Endometrial microvascular endothelial cells (primary cell): ENCODE data around the gene LRRC74B. TPM values are rescaled to one million over a fixed set of nuclear protein-coding genes. Genes with fewer than 3 reads are reported as not detected.
"Not testable (repeated sequence)": the region's sequence is repeated elsewhere in the genome, so short reads cannot be mapped to it uniquely, and the experiment has no call there.

Source experiments
- in situ Hi-C: cut with HindIII; loops from 2 replicates; pipeline ENCODE4 v1.10.0; 2017; ENCODE audit warnings: low sequenced_read_pairs, low pct_unique_long_range_greater_than_20kb; ENCODE audit errors: inconsistent ontology term
- total RNA-seq: library from RNA; depleted of rRNA; stranded (reverse); fragments of >200 nt; gene quantifications from one replicate; pipeline ENCODE4 v1.2.3, GENCODE V29; 2015; ENCODE audit errors: inconsistent ontology term

Gene LRRC74B
- total RNA-seq, 1 donor from 2014 or later: not detected

- in situ Hi-C loops: no loop called here
Measured at GRCh38 chr22:21068681-21069276, 23.0 kb downstream of the LRRC74B start.

GRCh38 chr22:21069375-21069774 lies 23.6 kb downstream of the LRRC74B start:
- in situ Hi-C loops: no loop called here

GRCh38 chr22:21070690-21071615 lies 25.2 kb downstream of the LRRC74B start:
- in situ Hi-C loops: no loop called here

- in situ Hi-C loops: not testable (repeated sequence)
Measured at GRCh38 chr22:21071796-21072195, 26.1 kb downstream of the LRRC74B start.

GRCh38 chr22:21073023-21073422 lies 27.3 kb downstream of the LRRC74B start:
- in situ Hi-C loops: no loop called here

GRCh38 chr22:21073482-21073881 lies 27.7 kb downstream of the LRRC74B start:
- in situ Hi-C loops: no loop called here

- in situ Hi-C loops: no loop called here
Measured at GRCh38 chr22:21074102-21074715, 28.5 kb downstream of the LRRC74B start.

GRCh38 chr22:21075516-21076138 lies 29.9 kb downstream of the LRRC74B start:
- in situ Hi-C loops: no loop called here

- in situ Hi-C loops: no loop called here
Measured at GRCh38 chr22:21076912-21077625, 31.3 kb downstream of the LRRC74B start.

- in situ Hi-C loops: no loop called here
Measured at GRCh38 chr22:21077884-21078508, 32.2 kb downstream of the LRRC74B start.

GRCh38 chr22:21078916-21079315 lies 33.2 kb downstream of the LRRC74B start:
- in situ Hi-C loops: no loop called here

- in situ Hi-C loops: no loop called here
Measured at GRCh38 chr22:21079493-21079892, 33.7 kb downstream of the LRRC74B start.

- in situ Hi-C loops: no loop called here
Measured at GRCh38 chr22:21080435-21081137, 34.8 kb downstream of the LRRC74B start.

GRCh38 chr22:21082248-21082647 lies 36.5 kb downstream of the LRRC74B start:
- in situ Hi-C loops: no loop called here

GRCh38 chr22:21087119-21087518 lies 41.4 kb downstream of the LRRC74B start:
- in situ Hi-C loops: no loop called here

- in situ Hi-C loops: not testable (repeated sequence)
Measured at GRCh38 chr22:21087926-21088325, 42.2 kb downstream of the LRRC74B start.

GRCh38 chr22:21091220-21091619 lies 45.5 kb downstream of the LRRC74B start:
- in situ Hi-C loops: not testable (repeated sequence)
